WI38 (cell line): Measurements from ENCODE around the gene RBM14.

ENCODE experiments used
- H3K4me3 ChIP-seq: 2 replicates; pipeline ENCODE4 v1.5.1; 2011; ENCODE audit warnings: low read depth, mild to moderate bottlenecking, control low read depth, low read length
- TF ChIP-seq, protein P1 (sequence below): IDR thresholded peaks from 2 replicates; pipeline ENCODE4 v1.5.1; 2012; ENCODE audit warnings: low read depth, mild to moderate bottlenecking, control low read depth, low read length

The RBM14 gene

DNA sequence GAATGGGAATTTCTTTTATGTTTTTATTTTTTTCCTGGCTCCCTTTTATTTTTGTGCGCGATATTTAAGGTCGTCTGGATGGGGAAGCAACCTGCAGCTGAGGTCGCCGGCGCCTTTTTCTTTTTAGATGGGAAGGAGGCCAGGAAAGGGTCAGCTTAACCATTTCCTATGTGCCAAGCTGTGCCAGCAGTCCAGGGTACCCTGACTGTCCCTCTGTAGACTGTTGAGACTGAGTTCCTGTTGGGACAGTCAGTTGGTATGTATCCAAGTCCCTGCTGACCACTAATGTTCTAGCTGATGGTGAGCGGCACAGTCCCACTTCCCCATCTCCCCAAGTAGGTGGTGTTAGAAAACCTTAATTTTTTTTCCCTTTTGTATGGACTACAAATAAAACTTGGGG, 10.5 kb downstream of the RBM14 start:
- no peak overlapping the region for H3K4me3 ChIP-seq
- TF ChIP-seq, protein P1, sequence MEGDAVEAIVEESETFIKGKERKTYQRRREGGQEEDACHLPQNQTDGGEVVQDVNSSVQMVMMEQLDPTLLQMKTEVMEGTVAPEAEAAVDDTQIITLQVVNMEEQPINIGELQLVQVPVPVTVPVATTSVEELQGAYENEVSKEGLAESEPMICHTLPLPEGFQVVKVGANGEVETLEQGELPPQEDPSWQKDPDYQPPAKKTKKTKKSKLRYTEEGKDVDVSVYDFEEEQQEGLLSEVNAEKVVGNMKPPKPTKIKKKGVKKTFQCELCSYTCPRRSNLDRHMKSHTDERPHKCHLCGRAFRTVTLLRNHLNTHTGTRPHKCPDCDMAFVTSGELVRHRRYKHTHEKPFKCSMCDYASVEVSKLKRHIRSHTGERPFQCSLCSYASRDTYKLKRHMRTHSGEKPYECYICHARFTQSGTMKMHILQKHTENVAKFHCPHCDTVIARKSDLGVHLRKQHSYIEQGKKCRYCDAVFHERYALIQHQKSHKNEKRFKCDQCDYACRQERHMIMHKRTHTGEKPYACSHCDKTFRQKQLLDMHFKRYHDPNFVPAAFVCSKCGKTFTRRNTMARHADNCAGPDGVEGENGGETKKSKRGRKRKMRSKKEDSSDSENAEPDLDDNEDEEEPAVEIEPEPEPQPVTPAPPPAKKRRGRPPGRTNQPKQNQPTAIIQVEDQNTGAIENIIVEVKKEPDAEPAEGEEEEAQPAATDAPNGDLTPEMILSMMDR, result no peak

DNA sequence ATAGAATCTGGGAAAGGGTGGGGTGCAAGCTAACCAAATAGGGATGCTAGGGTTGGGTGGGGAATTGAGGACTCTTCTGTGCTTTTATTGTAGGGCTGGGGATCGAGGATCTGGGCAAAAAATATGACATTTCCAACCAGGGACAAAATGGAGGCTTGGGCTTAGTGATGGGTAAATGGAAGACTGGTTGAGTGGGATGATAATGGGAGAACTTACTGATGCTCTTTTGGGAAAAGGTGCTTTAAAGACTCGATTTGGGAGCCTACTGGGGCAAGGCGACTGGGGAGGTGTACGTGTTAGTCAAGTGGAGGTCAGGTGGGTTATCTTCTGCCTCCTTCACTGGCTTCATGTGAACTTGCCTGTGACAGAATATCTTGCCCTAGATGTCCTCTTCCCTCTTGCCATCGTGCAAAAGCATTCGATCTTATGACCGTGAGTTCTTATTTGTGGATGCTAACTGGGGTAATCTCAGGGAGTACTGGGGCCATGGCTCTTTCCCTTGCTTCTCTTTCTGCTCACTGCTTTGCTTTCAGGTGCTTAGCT, 11.7 kb downstream of the RBM14 start:
- TF ChIP-seq, protein P1, result no peak
- no peak overlapping the region for H3K4me3 ChIP-seq

- TF ChIP-seq, protein P1, result no peak
- no peak overlapping the region for H3K4me3 ChIP-seq
Observed at GRCh38 chr11:66629356-66629755, 12.9 kb downstream of the RBM14 start.

DNA sequence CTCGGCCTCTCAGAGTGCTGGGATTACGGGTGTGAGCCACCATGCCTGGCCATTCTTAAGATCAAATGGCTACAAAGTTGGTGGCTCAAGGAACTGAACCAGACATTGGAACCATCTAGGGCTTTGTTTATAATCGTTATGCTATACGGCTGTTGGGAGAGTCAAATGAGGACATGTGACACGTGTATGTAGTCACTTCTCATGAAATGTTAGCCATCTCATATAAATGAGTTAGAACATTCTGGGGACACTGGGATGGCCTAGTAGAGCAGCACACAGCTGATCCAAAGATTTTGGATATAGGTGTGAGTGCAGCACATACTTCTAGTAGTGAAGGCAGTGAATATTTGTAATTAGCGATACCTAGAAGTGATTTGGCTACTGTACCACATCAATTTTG, 15.5 kb downstream of the RBM14 start:
- TF ChIP-seq, protein P1, result no peak
- H3K4me3 ChIP-seq, result no peak overlapping the region

DNA sequence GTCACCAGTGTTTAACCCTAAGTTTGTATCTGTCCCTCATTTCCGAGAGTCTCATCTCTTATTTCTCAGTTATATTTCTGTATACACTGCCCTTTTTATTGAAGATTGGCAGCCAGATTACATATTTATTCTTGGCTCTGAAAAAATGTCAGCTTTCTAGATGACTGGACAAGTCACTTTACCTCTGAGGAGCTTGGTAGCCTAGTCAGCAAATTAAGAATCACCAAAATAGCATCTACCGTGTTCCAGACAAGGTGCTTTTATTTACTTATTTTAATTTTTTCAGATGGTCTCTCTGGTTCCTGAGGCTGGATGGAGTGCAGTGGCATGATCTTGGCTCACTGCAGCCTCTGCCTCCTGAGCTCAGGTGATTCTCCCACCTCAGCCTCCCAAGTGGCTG, 16.5 kb downstream of the RBM14 start:
- H3K4me3 ChIP-seq, result no peak overlapping the region
- TF ChIP-seq, protein P1, result no peak

GRCh38 chr11:66636411-66636810, 20.0 kb downstream of the RBM14 start:
- TF ChIP-seq, protein P1, result no peak
- H3K4me3 ChIP-seq, result no peak overlapping the region

DNA sequence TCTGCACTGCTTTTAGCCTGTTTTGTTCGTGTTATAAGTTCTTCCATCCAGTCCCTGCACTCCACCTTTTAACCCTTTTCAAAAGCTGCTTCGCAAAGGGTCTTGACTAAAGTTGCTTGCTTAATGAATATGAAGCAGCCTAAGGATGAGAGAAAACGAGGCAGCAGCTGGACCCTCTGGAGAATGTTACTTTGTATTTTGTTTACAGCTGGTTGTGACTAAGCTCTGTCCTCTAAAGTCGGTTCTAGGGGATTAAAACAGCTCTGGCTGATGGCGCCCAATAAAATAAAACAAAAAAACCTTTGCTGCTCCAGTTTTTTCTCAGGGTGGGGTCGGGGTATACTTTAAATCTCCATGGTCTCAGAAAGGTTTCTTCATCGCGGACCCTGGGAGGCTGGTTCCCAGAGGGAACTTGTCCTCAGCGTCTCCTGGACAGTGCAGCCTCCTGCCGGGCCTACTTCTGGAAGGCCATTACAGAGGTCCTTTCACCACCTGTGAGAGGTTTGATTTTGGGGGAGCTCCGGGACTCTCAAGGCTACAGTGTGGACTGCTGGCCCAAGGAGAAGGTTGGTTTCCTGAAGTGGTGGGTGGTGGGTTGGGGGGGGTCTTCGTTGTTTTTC, 21.2 kb downstream of the RBM14 start:
- peak overlapping the region; percentile 53 for H3K4me3 ChIP-seq
- TF ChIP-seq, protein P1, result no peak
